Measurements from ENCODE around the gene FBXW8. TPM values are rescaled to one million over a fixed set of nuclear protein-coding genes. Genes with fewer than 3 reads are reported as not detected.

FBXW8 gene
- total and polyA plus RNA-seq, 2 donors (not counting 3 experiments of a cell fraction or from before 2014, with no cell fraction given), result 15.4 TPM

GRCh38 chr12:116881325-116881876, 29.3 kb upstream of the FBXW8 start, which contains the start of gene HRK:
Gene HRK (minus strand): TSS chr12:116881441. CDS start chr12:116881307, 134 bp downstream.
- no peak for TF ChIP-seq MAX (IDR thresholded peaks at IDR 0.05; ENCODE audit: insufficient read depth, insufficient read length)
- no peak for TF ChIP-seq CTCF (IDR thresholded peaks at IDR 0.05; ENCODE audit: extremely low read depth in 1 of 2, insufficient read depth in 1 of 2, low read depth in 1 of 2, low read length in 2 of 2)
- TF ChIP-seq EZH2 (IDR thresholded peaks at IDR 0.05; ENCODE audit: borderline replicate concordance, low read depth, low read length, severe bottlenecking), result peak; percentile 64
- TF ChIP-seq GATA2 (IDR thresholded peaks at IDR 0.05; ENCODE audit: insufficient read depth, insufficient read length, low read depth, low read length), result no peak
- CTCF ChIA-PET, result interaction anchor here (1.2 to 3.9 kb wide), 5 partner anchors 116 to 934 kb away, joined by 3 to 61 read pairs (median 9); no protein-coding TSS in a partner anchor
- Histone ChIP-seq H3K36me3 (ENCODE audit: control insufficient read depth in 2 of 2, extremely low read depth in 1 of 2, insufficient read depth in 2 of 2, low read length in 2 of 2) (no peaks in the 10 kb centered on the region), H2AFZ (ENCODE audit: low read depth, low read length) (no peak within 1 kb of the TSS), H3K9me3 (replicated peaks; ENCODE audit: control insufficient read depth, insufficient read depth, low read length) (no peaks in the 10 kb centered on the region), H3K27ac (ENCODE audit: insufficient read depth, low read depth, low read length) (no peak within 1 kb of the TSS), H3K9ac (replicated peaks; ENCODE audit: extremely low read depth, insufficient read depth, low read length) (no peak within 1 kb of the TSS), H3K27me3 (ENCODE audit: control insufficient read depth in 2 of 2, insufficient read depth in 2 of 2, low read length in 2 of 2) (peaks cover 53 to 67% of the 10 kb centered on the region in 2 experiments), H3K9me1 (replicated peaks; ENCODE audit: control insufficient read depth, extremely low read depth, insufficient read depth, low read length) (no peaks in the 10 kb centered on the region), H3K4me3 (replicated peaks in 1 of 3; ENCODE audit: insufficient read depth in 1 of 3, low read depth in 1 of 3, low read length in 3 of 3) (no peak within 1 kb of the TSS), H3K4me1 (ENCODE audit: control insufficient read depth, extremely low read depth, insufficient read depth, low read length) (no peaks in the 10 kb centered on the region), H3K79me2 (ENCODE audit: control insufficient read depth, insufficient read depth, low read length) (no peaks in the 10 kb centered on the region), H4K20me1 (replicated peaks; ENCODE audit: control insufficient read depth, extremely low read depth, insufficient read depth, low read length) (no peaks in the 10 kb centered on the region), H3K4me2 (ENCODE audit: insufficient read depth, low read length) (peak within 1 kb of the TSS; percentile 30)
- dilution Hi-C loops (cut with MboI; ENCODE audit: extremely low pct_ligation_motif_present, low sequenced_read_pairs), result no loop called here
- POLR2A ChIA-PET, result no interaction called here
- BruUV-seq (replicated peaks), result no TSS peak
- intact Hi-C loops (cut with micrococcal nuclease), result loop anchor here (5.0 kb wide), 1 partner anchor 109 kb away; no protein-coding TSS in a partner anchor
- no peak for DNase-seq (ENCODE audit: low read depth, low spot score)
- no peak for FAIRE-seq

Measured in endothelial cell of umbilical vein (primary cell).